ENCODE results near the gene RSPRY1.

Gene RSPRY1

DNA sequence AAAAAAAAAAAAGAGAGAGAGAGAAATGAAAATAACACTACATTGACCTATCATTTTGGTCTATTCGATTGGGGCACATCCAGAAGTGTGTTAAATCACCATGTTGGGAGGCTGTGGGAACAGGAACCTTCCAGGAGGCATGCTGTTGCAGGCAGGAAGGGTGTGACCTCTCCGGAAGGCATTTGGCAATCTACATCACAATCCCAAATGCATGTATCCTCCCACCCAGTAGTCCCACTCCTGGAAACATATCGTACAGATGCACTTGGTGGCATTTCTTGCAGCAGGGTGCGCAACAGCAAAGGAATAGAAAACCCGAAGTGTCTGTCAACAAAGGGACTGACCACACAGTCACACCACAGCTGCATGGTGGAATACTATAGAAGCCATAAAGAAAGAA lies 90.5 kb downstream of the RSPRY1 start:
- no peak for DNase-seq

GRCh38 chr16:57277586-57277985 lies 91.5 kb downstream of the RSPRY1 start:
- DNase-seq = peak; percentile 56

DNA sequence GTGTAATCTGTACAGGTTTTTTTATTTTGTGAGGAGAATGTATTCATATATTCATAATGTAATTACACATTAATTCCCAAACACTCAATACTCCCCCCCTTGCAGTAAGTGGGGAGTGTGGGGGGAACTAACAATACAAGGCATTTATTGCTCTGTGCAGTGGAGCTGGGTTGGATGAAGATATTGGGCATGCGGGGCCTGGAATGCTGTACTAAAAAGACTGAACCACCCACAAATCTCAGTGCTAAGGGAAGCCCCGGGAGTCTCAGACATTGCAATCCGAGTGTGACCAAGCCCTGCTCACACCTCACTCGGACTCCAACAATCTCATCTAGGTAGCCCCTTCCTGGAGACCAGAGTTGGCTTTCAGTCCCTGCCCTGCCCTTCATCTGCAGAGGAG lies 92.4 kb downstream of the RSPRY1 start:
- no peak for DNase-seq

DNA sequence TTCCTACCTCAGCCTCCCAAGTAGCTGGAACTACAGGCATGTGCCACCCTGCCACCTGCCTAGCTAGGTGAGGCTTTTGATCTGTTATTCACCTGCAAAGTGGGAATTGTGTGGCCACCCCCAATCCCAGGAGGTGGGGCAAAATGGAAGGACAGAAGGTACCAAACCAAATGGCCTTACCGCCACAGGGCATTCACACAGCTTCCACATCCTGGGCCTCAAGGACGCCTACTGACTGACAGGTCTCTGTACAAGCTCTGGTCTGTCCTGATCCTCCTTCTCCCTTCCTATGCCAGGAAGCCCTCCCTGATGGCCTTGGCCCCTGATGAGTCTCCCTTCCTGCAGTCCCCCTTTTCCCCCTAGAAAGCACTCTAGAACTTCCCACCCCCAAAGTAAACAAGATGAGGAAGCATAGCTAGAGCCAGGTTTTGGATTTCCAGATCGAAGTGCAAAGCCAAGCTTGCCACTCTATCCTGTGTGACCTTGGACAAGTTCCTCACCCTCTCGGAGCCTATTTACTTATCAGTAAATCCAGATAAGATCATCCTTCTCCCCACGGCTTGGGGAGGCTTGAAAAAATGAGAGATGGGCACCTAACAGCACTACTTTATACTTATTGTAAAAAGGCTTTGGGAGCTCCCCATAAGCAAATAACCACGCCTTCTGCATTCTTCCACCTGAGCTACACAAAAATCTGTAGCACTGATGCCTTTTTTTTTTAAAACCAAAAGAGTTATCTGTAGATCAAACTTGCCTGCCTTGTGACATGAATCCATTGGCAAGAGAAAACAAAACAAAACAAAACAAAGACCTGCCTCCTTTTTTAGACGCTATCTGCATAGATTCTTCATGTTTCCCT lies 93.9 kb downstream of the RSPRY1 start:
- no peak for DNase-seq

- no peak for DNase-seq
Measured at GRCh38 chr16:57281791-57282190, 95.7 kb downstream of the RSPRY1 start.

GRCh38 chr16:57282510-57283213 lies 96.5 kb downstream of the RSPRY1 start:
- DNase-seq = no peak

DNA sequence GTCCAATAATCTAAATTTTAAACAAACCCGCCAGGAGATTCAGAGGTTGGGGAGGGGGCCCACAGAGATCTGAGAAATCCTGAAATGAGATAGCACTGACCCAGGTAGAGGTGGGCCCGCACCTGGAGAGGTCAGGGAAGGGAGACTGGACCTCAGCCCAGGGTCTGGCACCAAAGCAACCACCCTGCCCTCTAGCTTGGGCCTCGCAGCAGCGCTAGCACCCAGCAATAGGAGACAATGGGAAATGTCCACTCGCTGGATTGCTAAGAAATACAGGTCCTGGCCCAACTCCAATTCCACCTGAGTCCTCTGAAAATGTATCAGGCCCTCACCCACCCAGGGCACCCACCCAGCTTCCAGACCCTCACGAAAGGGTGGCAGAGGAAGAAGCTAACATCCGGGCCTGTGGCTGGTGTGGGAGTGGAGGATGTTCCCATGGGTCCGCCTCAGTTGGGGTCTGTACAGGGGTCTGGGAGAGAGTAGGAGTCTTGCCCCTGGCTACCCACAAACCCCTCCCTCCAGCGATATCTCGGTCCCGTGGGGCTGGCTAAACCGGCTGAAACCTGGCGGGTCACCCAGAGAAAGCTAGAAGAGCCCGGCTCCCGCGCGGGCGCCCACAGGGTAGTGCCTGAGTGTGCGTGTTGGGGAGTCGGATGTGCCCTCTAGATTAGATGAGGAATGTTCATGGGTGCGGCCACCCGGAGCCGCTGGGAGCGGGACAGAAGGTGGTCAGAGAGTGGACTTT lies 97.3 kb downstream of the RSPRY1 start:
- no peak for DNase-seq

GRCh38 chr16:57283959-57284208 lies 97.8 kb downstream of the RSPRY1 start:
- DNase-seq = no peak

DNA sequence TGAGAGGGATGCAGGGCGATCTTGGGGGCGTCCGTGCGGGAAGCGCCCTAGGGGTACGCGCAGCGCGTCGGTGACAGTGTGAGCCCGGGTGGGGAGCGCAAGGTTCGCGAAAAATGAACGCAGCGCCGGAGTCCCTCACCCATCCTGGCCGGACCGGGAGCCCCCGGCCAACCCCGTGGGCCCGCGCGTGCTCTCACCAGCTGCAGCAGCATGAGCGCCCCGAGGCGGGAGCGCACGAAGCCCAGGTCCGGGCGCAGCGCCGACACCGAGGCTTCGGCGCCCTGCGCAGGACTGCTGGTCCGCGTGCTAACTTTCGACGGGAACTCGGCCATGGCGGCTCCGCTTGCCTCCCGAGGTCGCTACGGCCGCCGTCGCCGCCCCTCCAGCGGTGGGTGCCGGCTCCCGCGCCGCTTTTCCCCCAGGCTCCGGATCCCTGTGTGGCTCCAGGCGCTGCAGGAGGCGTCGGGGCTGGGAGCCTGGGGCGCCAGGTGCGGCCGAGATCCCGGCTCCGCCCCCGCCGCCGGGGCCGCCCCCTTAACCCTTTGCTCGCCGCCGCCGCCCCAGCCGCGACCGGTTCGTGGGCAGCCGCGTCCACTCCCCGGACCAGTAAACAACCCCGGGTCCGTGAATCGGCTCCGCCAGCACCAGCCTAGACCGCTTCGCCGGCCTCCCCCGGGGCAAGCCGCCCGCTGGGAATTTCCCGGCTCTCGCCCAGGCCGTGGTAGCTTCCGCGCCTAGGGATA lies 98.3 kb downstream of the RSPRY1 start, which contains the start of gene PLLP:
Gene PLLP, minus strand, starts transcription at position 464 of the 743 bp plus-strand sequence. Its CDS starts 132 bp downstream, at position 332.
- DNase-seq = peak; percentile 37

DNA sequence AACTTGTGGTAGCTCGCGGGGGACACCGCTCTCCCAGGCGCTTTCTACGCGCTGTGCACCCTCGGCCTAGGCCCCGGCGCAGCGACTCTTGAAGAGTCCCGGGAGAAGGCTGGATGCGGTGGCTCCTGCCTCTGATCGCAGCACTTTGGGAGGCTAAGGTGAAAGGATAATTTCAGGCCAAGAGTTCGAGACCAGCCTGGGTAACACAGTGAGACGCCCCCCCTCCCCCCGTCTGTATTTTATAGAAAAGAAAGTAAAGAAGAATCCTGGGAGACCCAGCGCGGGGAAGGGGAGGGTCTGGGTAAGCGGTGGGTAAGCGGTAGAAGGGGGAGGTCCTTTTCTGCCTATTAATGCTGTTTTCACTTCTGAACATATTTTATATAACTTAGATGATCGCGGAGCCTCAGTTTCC lies 98.8 kb downstream of the RSPRY1 start:
- peak; percentile 28 for DNase-seq

GRCh38 chr16:57285379-57285778 lies 99.2 kb downstream of the RSPRY1 start:
- DNase-seq = no peak

DNA sequence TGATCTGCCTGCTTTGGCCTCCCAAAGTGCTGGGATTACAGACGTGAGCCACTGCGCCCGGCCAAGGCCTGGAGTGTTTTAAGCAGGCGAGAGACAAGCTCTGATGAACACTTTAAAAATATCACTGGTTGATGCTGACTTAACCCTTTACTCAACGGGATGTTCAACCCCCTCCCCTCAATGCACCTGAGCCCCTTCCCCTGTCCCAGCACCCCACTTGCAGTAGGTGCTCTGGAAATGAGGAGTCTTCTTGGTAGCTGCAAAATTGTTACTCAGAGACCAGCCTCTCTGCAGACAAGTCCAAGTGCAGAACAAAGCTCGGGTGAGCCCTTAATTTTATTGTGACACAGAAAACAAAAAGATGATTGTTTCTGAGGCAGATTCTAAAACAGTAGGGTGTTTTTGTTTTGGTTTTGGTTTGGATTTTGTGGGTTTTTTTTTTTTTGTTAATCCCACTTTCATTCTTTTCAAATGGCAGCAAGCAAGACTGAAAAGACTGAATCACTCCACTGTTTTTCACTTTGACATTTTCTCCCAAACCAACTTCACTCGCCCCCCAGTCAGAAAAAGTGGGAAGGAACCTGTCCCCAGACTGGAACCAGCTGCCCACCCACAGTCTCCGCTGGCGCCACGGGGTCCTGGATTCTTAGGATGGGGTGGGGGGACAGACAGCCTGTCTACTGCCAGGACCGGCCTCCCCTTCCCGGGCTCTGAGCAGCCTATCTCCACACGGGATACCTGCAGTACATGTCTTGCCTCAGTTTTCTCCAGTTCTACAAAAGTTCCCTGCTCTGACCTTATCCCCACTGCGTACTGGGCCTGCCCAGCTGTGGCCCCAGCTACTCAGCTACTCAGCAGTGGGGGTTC lies 103.5 kb downstream of the RSPRY1 start:
- no peak for DNase-seq

All from stimulated activated CD4-positive, alpha-beta T cell treated with anti-CD3 and anti-CD28 coated beads, Interleukin-4, amount 100 ng/mL, for 24 hours (primary cell).